HL-60 (cell line): ENCODE data around the gene MAML1.

ENCODE experiments used
- DNase-seq, 2 experiments: peaks; one replicate each; pipeline ENCODE4 v3.0.0-alpha.2; 2010 to 2020; ENCODE audit warnings: low read depth in 1 of 2, low spot score in 1 of 2
- H3K27ac ChIP-seq: fragments of 250-450 bp; sonication (Bioruptor Pico); replicated peaks from 2 replicates; pipeline ENCODE4 v1.5.1; 2020; ENCODE audit warnings: mild to moderate bottlenecking, moderate library complexity
- H3K27me3 ChIP-seq: fragments of 250-450 bp; sonication (Bioruptor Pico); 2 replicates; pipeline ENCODE4 v1.5.1; 2021; ENCODE audit warnings: mild to moderate bottlenecking, moderate library complexity; ENCODE audit not compliant: insufficient read depth, poor library complexity, severe bottlenecking
- H3K4me3 ChIP-seq: replicated peaks from 2 replicates; pipeline ENCODE4 v1.5.1; 2011; ENCODE audit warnings: mild to moderate bottlenecking, control low read depth, low read length; ENCODE audit not compliant: insufficient read depth
- GABPA ChIP-seq: IDR thresholded peaks from 2 replicates; pipeline ENCODE4 v1.6.1; 2012; ENCODE audit warnings: low read depth
- POLR2AphosphoS5 ChIP-seq: IDR thresholded peaks from 2 replicates; pipeline ENCODE4 v1.6.1; 2012; ENCODE audit warnings: low read depth
- SPI1 ChIP-seq: IDR thresholded peaks from 2 replicates; pipeline ENCODE4 v1.6.1; 2012; ENCODE audit warnings: low read depth, mild to moderate bottlenecking, borderline replicate concordance
- TF ChIP-seq, protein P1 (sequence below): IDR thresholded peaks from one replicate; pipeline ENCODE4 v1.5.1; 2011; ENCODE audit warnings: low read length, control low read depth, inconsistent platforms; ENCODE audit not compliant: insufficient read depth
- TF ChIP-seq, protein P2 (sequence below): IDR thresholded peaks from 2 replicates; pipeline ENCODE4 v1.6.1; 2012; ENCODE audit warnings: low read depth; ENCODE audit not compliant: insufficient replicate concordance

Gene MAML1

DNA sequence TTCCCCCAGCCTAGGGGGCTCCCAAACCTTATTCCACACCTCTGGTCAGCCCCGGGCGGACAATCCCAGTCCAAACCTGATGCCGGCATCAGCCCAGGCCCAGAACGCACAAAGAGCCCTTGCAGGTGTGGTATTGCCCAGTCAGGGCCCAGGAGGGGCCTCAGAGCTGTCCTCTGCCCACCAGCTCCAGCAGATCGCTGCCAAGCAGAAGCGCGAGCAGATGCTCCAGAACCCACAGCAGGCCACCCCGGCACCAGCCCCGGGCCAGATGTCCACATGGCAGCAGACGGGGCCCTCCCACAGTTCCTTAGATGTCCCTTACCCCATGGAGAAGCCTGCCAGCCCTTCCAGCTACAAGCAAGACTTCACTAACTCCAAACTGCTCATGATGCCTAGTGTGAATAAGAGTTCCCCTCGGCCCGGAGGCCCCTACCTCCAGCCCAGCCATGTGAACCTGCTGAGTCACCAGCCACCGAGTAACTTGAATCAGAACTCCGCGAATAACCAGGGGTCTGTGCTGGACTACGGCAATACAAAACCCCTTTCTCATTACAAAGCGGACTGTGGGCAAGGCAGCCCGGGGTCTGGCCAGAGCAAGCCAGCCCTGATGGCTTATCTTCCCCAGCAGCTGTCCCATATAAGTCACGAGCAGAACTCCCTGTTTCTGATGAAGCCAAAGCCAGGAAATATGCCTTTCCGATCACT lies 33.6 kb downstream of the MAML1 start:
- H3K27ac ChIP-seq, result peak overlapping the region; percentile 16

DNA sequence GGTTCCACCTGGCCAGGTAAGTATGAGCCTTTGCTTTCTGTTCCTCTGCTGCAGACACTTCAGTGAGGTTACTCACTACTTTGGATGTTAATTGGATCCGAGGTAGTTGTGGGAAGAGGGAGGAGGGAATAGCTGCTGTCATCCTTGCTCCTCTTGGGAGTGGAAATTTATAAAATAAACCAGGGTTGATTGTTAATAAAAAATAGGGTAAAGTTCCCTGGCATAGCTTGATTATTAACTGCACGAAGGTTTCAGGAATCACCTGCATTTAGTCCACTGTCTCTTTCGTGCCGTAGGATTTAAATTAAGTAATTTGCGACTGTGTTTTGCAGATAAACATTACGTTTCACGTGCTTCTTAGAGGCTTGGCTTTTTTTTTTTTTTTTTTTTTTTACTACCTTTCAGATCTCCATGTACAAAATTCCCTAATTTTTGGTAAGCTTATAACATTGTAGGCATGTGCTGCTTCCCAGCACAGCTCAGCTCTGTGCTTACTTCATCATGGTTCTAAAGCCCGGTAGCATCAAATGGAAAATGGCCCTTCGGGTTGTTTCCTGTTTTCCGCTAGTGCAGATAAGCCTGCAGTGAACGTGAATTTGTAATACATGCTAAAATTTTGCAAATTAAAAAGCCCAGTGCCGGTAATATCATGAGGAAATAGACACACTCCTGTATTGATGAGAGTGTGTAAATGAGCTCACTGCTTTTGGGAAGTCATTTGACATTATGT lies 34.3 kb downstream of the MAML1 start:
- no peaks in the 10 kb centered on the region for H3K27me3 ChIP-seq

More for the DNA sequence above, 33.6 kb downstream of the MAML1 start:
- no peak overlapping the region for H3K4me3 ChIP-seq
- TF ChIP-seq SPI1 (no peak), POLR2AphosphoS5 (no peak), GABPA (no peak)
- TF ChIP-seq, protein P1, sequence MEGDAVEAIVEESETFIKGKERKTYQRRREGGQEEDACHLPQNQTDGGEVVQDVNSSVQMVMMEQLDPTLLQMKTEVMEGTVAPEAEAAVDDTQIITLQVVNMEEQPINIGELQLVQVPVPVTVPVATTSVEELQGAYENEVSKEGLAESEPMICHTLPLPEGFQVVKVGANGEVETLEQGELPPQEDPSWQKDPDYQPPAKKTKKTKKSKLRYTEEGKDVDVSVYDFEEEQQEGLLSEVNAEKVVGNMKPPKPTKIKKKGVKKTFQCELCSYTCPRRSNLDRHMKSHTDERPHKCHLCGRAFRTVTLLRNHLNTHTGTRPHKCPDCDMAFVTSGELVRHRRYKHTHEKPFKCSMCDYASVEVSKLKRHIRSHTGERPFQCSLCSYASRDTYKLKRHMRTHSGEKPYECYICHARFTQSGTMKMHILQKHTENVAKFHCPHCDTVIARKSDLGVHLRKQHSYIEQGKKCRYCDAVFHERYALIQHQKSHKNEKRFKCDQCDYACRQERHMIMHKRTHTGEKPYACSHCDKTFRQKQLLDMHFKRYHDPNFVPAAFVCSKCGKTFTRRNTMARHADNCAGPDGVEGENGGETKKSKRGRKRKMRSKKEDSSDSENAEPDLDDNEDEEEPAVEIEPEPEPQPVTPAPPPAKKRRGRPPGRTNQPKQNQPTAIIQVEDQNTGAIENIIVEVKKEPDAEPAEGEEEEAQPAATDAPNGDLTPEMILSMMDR, result no peak
- TF ChIP-seq, protein P2, sequence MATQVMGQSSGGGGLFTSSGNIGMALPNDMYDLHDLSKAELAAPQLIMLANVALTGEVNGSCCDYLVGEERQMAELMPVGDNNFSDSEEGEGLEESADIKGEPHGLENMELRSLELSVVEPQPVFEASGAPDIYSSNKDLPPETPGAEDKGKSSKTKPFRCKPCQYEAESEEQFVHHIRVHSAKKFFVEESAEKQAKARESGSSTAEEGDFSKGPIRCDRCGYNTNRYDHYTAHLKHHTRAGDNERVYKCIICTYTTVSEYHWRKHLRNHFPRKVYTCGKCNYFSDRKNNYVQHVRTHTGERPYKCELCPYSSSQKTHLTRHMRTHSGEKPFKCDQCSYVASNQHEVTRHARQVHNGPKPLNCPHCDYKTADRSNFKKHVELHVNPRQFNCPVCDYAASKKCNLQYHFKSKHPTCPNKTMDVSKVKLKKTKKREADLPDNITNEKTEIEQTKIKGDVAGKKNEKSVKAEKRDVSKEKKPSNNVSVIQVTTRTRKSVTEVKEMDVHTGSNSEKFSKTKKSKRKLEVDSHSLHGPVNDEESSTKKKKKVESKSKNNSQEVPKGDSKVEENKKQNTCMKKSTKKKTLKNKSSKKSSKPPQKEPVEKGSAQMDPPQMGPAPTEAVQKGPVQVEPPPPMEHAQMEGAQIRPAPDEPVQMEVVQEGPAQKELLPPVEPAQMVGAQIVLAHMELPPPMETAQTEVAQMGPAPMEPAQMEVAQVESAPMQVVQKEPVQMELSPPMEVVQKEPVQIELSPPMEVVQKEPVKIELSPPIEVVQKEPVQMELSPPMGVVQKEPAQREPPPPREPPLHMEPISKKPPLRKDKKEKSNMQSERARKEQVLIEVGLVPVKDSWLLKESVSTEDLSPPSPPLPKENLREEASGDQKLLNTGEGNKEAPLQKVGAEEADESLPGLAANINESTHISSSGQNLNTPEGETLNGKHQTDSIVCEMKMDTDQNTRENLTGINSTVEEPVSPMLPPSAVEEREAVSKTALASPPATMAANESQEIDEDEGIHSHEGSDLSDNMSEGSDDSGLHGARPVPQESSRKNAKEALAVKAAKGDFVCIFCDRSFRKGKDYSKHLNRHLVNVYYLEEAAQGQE, result no peak
- H3K27me3 ChIP-seq, result no peaks in the 10 kb centered on the region
- DNase-seq, result no peak

DNA sequence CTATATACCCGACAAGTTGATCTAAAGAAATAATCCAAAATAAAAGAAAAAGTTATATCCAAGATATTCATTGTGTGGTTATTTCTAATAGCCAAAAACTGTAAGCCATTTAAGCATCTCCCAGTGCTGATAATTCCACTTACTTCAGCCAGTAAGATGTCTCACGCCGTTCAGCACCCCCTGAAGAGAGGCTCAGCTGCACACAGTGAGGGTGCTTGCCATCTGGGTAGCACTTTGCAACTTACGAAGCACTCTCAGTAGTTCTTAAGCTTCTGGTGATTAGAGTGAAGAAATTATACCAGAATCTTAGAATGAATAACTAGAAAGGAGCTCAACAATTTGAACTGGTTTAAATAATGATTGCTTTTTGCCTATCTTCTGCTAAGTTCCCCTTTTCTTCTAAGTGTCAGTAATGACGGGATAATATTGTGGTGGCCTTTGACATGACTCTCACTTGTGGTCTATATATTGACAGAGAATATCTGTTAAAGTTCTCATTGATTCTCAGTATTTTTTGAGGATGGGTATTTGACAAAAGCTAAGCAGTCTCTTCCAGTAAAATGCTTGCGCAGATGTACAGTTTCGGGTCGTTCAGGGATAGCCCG lies 35.0 kb downstream of the MAML1 start:
- Histone ChIP-seq H3K27ac (peak overlapping the region; percentile 50), H3K4me3 (no peak overlapping the region), H3K27me3 (no peaks in the 10 kb centered on the region)
- no peak for DNase-seq
- TF ChIP-seq, protein P2, result no peak
- TF ChIP-seq POLR2AphosphoS5 (no peak), GABPA (no peak), SPI1 (no peak)
- TF ChIP-seq, protein P1, result no peak

More for the DNA sequence above, 34.3 kb downstream of the MAML1 start:
- Histone ChIP-seq H3K27ac (peak overlapping the region; percentile 50), H3K4me3 (no peak overlapping the region)
- no peak for TF ChIP-seq POLR2AphosphoS5
- TF ChIP-seq SPI1, result no peak
- TF ChIP-seq, protein P2, result no peak
- DNase-seq, result no peak
